SK-N-SH treated with all-trans-retinoic acid at 6 μM for 48 hours (cell line): Measurements from ENCODE around the gene PIERCE2.

ENCODE experiments used
- ATAC-seq: fragments of 200-7000 bp; cut with Tn5 transposase; 3 replicates; pipeline ENCODE4 v1.9.1; 2020; ENCODE audit warnings: mild to moderate bottlenecking, moderate library complexity
- ARNTL ChIP-seq: fragments of 450-650 bp; formaldehyde crosslinking; IDR thresholded peaks from 2 replicates; pipeline ENCODE4 v1.5.0; 2020; ENCODE audit warnings: low read depth, mild to moderate bottlenecking, moderate library complexity, borderline replicate concordance
- BACH2 ChIP-seq: fragments of 250-450 bp; sonication (Bioruptor Pico); IDR thresholded peaks from 2 replicates; pipeline ENCODE4 v1.9.0; 2021; ENCODE audit warnings: mild to moderate bottlenecking, borderline replicate concordance
- CSDC2 ChIP-seq: fragments of 250-450 bp; sonication (Bioruptor Pico); IDR thresholded peaks from 2 replicates; pipeline ENCODE4 v1.5.0; 2020; ENCODE audit warnings: mild to moderate bottlenecking, moderate library complexity
- CSRNP3 ChIP-seq: fragments of 250-450 bp; sonication (Bioruptor Pico); IDR thresholded peaks from 2 replicates; pipeline ENCODE4 v1.5.1; 2021; ENCODE audit warnings: mild to moderate bottlenecking, moderate library complexity
- ESRRG ChIP-seq: fragments of 250-450 bp; sonication (Bioruptor Pico); IDR thresholded peaks from 2 replicates; pipeline ENCODE4 v1.6.1; 2021; ENCODE audit warnings: mild to moderate bottlenecking
- GLIS3 ChIP-seq: fragments of 250-450 bp; sonication (Bioruptor Pico); IDR thresholded peaks from 2 replicates; pipeline ENCODE4 v1.5.0; 2020; ENCODE audit warnings: mild to moderate bottlenecking, moderate library complexity
- ISL1 ChIP-seq: fragments of 250-450 bp; sonication (Bioruptor Pico); IDR thresholded peaks from 2 replicates; pipeline ENCODE4 v2.1.2; 2022; ENCODE audit warnings: mild to moderate bottlenecking, moderate library complexity
- PATZ1 ChIP-seq: fragments of 250-450 bp; sonication (Bioruptor Pico); IDR thresholded peaks from 2 replicates; pipeline ENCODE4 v1.8.0; 2020; ENCODE audit warnings: mild to moderate bottlenecking, moderate library complexity, borderline replicate concordance
- PPARA ChIP-seq: fragments of 250-450 bp; sonication (Bioruptor Pico); IDR thresholded peaks from 2 replicates; pipeline ENCODE4 v1.5.0; 2020; ENCODE audit warnings: mild to moderate bottlenecking, borderline replicate concordance
- RARB ChIP-seq: fragments of 250-450 bp; sonication (Bioruptor Pico); IDR thresholded peaks from 2 replicates; pipeline ENCODE4 v1.8.0; 2021; ENCODE audit warnings: mild to moderate bottlenecking, moderate library complexity
- SNAI2 ChIP-seq: fragments of 250-450 bp; sonication (Bioruptor Pico); IDR thresholded peaks from 2 replicates; pipeline ENCODE4 v1.5.0; 2020; ENCODE audit warnings: mild to moderate bottlenecking, moderate library complexity
- TCF4 ChIP-seq: fragments of 250-450 bp; sonication (Bioruptor Pico); IDR thresholded peaks from 2 replicates; pipeline ENCODE4 v1.8.0; 2021; ENCODE audit warnings: mild to moderate bottlenecking, moderate library complexity, borderline replicate concordance
- TOX ChIP-seq: fragments of 250-450 bp; sonication (Bioruptor Pico); IDR thresholded peaks from 2 replicates; pipeline ENCODE4 v1.8.0; 2021; ENCODE audit warnings: mild to moderate bottlenecking, moderate library complexity, borderline replicate concordance
- TSHZ2 ChIP-seq: fragments of 250-450 bp; sonication (Bioruptor Pico); IDR thresholded peaks from 2 replicates; pipeline ENCODE4 v1.5.0; 2020; ENCODE audit warnings: mild to moderate bottlenecking, moderate library complexity
- ZC3H10 ChIP-seq: fragments of 250-450 bp; sonication (Bioruptor Pico); IDR thresholded peaks from 2 replicates; pipeline ENCODE4 v1.5.1; 2021; ENCODE audit warnings: mild to moderate bottlenecking, moderate library complexity
- ZFP3 ChIP-seq: fragments of 250-450 bp; sonication (Bioruptor Pico); IDR thresholded peaks from 2 replicates; pipeline ENCODE4 v1.5.0; 2020; ENCODE audit warnings: mild to moderate bottlenecking, moderate library complexity
- ZFP30 ChIP-seq: fragments of 450-650 bp; formaldehyde crosslinking; IDR thresholded peaks from 2 replicates; pipeline ENCODE4 v1.5.0; 2022; ENCODE audit warnings: mild to moderate bottlenecking, moderate library complexity
- ZNF565 ChIP-seq: fragments of 450-650 bp; formaldehyde crosslinking; conservative IDR thresholded peaks from 2 replicates; pipeline ENCODE4 v1.5.0; 2020; ENCODE audit warnings: low read depth, mild to moderate bottlenecking, moderate library complexity
- ZNF70 ChIP-seq: fragments of 450-650 bp; formaldehyde crosslinking; IDR thresholded peaks from 2 replicates; pipeline ENCODE4 v1.5.0; 2020; ENCODE audit warnings: mild to moderate bottlenecking, moderate library complexity
- ZNF8 ChIP-seq: fragments of 450-650 bp; formaldehyde crosslinking; IDR thresholded peaks from 2 replicates; pipeline ENCODE4 v1.5.0; 2020; ENCODE audit warnings: mild to moderate bottlenecking, moderate library complexity
- TF ChIP-seq, protein P1 (sequence below): fragments of 250-450 bp; sonication (Bioruptor Pico); IDR thresholded peaks from 2 replicates; pipeline ENCODE4 v1.8.0; 2021; ENCODE audit warnings: low read depth, mild to moderate bottlenecking, moderate library complexity, borderline replicate concordance
- TF ChIP-seq, protein P2 (sequence below): fragments of 250-450 bp; sonication (Bioruptor Pico); IDR thresholded peaks from 2 replicates; pipeline ENCODE4 v1.5.1; 2020; ENCODE audit warnings: low read depth, mild to moderate bottlenecking, moderate library complexity

Gene PIERCE2

GRCh38 chr15:55360256-55360655, 48.0 kb upstream of the PIERCE2 start (continued):
- TF ChIP-seq, protein P1, sequence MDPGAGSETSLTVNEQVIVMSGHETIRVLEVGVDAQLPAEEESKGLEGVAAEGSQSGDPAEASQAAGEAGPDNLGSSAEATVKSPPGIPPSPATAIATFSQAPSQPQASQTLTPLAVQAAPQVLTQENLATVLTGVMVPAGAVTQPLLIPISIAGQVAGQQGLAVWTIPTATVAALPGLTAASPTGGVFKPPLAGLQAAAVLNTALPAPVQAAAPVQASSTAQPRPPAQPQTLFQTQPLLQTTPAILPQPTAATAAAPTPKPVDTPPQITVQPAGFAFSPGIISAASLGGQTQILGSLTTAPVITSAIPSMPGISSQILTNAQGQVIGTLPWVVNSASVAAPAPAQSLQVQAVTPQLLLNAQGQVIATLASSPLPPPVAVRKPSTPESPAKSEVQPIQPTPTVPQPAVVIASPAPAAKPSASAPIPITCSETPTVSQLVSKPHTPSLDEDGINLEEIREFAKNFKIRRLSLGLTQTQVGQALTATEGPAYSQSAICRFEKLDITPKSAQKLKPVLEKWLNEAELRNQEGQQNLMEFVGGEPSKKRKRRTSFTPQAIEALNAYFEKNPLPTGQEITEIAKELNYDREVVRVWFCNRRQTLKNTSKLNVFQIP (CRISPR knock-in tag), result no peak
- no peak for TF ChIP-seq CSDC2 (CRISPR knock-in tag)
- no peak for TF ChIP-seq TSHZ2 (CRISPR knock-in tag)
- TF ChIP-seq, all 23 proteins: peak for 0

GRCh38 chr15:55361048-55361447, 47.2 kb upstream of the PIERCE2 start:
- TF ChIP-seq PPARA (CRISPR knock-in tag) (no peak), RARB (CRISPR knock-in tag) (no peak), ZNF8 (CRISPR knock-in tag) (no peak), ZFP3 (CRISPR knock-in tag) (no peak), ZNF565 (no peak), ISL1 (CRISPR knock-in tag) (no peak), ARNTL (CRISPR knock-in tag) (no peak), TOX (CRISPR knock-in tag) (no peak), ZFP30 (CRISPR knock-in tag) (no peak), BACH2 (CRISPR knock-in tag) (no peak), SNAI2 (CRISPR knock-in tag) (no peak)
- TF ChIP-seq, protein P2, sequence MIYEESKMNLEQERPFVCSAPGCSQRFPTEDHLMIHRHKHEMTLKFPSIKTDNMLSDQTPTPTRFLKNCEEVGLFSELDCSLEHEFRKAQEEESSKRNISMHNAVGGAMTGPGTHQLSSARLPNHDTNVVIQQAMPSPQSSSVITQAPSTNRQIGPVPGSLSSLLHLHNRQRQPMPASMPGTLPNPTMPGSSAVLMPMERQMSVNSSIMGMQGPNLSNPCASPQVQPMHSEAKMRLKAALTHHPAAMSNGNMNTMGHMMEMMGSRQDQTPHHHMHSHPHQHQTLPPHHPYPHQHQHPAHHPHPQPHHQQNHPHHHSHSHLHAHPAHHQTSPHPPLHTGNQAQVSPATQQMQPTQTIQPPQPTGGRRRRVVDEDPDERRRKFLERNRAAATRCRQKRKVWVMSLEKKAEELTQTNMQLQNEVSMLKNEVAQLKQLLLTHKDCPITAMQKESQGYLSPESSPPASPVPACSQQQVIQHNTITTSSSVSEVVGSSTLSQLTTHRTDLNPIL (CRISPR knock-in tag), result no peak
- no peak for ATAC-seq

- no peak for ATAC-seq
- TF ChIP-seq TOX (CRISPR knock-in tag), result no peak
- TF ChIP-seq CSDC2 (CRISPR knock-in tag), result no peak
- TF ChIP-seq ISL1 (CRISPR knock-in tag), result no peak
- TF ChIP-seq RARB (CRISPR knock-in tag), result no peak
- TF ChIP-seq TCF4 (CRISPR knock-in tag), result no peak
- TF ChIP-seq, protein P1 (CRISPR knock-in tag), result no peak
- TF ChIP-seq ARNTL (CRISPR knock-in tag), result no peak
- TF ChIP-seq TSHZ2 (CRISPR knock-in tag), result no peak
- no peak for TF ChIP-seq GLIS3
- TF ChIP-seq PATZ1 (CRISPR knock-in tag), result no peak
- no peak for TF ChIP-seq ZC3H10 (CRISPR knock-in tag)
- no peak for TF ChIP-seq ZNF565
- TF ChIP-seq ESRRG (CRISPR knock-in tag), result no peak
- no peak for TF ChIP-seq ZFP3 (CRISPR knock-in tag)
- TF ChIP-seq CSRNP3 (CRISPR knock-in tag), result no peak
- no peak for TF ChIP-seq ZNF70 (CRISPR knock-in tag)
- no peak for TF ChIP-seq ZFP30 (CRISPR knock-in tag)
Measured at GRCh38 chr15:55362641-55363040, 45.7 kb upstream of the PIERCE2 start.
